Stimulated activated CD8-positive, alpha-beta memory T cell treated with anti-CD3 and anti-CD28 coated beads, Interleukin-12 subunit alpha, Interleukin-12 subunit beta, amount 100 ng/mL, for 4 hours (primary cell): ENCODE results near the gene HADHB.
"Not testable (repeated sequence)": the region's sequence is repeated elsewhere in the genome, so short reads cannot be mapped to it uniquely, and the experiment has no call there.

Source experiments
- DNase-seq: peaks from one replicate; pipeline ENCODE4 v3.0.0-alpha.2; 2020; ENCODE audit warnings: low read depth

Gene HADHB

DNA sequence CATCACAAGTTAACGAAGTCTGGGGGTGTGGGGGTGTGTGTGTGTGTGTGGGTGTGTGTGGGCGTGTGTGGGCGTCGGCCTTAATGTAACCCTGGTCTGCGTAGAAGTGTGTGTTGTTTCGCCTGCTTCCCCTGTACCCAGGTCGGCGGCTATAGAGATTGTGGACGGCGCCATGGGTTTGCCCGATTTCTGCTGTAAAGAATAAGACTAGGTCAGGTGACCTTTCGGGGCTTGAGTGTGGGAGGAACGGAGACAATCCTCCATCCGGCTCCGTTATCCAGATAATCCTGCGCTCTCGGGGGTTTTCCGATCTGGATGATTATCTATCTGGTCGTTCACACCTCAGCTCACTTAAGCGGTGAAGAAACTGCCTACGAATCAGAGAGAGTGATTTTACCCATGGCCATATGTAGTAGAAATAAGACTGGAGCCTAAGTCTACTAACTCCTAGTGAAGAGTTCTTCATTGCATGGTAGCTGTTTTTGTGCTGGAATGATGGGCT, 543 bp downstream of the HADHB start:
- peak; percentile 32 for DNase-seq

DNA sequence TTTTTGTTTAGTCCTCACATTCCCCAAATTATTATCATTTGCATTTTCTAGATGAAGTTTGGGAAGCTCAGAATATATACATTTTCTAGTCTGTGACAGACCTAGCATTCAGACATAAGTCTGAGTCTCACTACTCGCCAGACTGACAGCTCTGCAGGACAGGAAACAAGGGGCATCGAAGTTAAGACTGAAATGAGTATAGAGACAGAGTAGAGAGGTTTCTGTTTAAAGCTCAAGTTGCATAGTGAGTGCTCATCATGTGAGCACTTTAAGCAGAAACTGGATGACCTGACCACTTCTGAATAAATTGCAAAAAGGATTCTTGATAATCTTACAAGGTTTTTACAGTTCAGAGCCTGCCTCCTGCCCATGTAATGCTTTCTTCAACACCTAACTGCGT, 1.1 kb downstream of the HADHB start:
- no peak for DNase-seq

DNA sequence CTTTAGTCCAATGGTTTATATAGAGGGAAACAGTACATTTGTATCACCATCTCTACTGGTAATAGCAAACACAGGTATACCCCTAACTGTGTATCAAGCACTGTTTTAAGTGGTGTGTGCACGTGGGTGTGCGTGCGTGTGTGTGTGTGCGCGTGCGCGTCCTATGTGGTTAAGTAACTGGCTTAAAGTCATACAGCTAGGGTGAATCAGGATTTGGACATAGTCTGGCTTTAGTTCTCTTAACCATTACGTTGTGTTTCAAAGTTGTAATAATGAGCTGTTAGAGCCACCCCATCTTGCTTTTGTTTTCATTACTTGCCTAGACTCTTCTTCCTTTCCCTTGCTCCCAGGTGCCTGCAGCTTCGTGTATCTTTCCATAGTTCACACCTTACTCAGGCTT, 2.1 kb downstream of the HADHB start:
- DNase-seq, result no peak

DNA sequence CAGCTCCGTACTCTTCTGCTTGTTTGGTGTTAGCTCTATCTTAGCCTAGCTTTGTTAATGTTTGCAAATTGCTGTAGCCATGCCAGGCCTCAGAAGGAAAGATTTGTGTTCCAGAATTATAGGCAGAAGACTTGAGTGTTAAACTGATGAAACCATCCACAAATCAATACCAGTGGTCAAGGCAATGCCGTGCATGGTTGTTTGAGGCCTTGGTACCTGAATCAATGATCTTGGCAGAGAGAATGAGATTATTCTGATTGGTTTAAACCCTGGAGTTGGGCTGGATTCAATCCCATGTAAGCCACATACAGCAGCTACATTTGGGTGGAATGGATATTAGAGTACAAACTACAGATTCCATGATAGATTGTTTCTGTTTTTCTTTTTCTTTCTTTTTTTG, 4.9 kb downstream of the HADHB start:
- DNase-seq, result no peak

DNA sequence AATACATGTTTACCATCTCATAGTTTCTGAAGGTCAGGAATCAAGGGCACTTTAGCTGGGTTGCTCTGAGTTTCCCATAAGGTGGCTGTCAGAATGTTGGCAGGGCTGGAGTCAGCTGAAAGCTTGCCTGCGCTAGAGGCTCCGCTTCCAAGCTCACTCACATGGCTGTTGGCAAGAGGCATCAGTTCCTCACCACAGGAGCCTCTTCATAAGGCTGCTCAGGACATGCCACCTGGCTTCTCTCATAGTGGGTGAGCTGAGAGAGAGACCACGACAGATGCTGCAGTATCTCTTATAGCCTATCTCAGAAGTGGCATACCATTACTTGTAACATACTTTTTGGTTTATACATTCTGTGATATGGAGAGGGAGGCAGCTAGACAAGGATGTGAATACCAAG, 7.2 kb downstream of the HADHB start:
- no peak for DNase-seq

DNA sequence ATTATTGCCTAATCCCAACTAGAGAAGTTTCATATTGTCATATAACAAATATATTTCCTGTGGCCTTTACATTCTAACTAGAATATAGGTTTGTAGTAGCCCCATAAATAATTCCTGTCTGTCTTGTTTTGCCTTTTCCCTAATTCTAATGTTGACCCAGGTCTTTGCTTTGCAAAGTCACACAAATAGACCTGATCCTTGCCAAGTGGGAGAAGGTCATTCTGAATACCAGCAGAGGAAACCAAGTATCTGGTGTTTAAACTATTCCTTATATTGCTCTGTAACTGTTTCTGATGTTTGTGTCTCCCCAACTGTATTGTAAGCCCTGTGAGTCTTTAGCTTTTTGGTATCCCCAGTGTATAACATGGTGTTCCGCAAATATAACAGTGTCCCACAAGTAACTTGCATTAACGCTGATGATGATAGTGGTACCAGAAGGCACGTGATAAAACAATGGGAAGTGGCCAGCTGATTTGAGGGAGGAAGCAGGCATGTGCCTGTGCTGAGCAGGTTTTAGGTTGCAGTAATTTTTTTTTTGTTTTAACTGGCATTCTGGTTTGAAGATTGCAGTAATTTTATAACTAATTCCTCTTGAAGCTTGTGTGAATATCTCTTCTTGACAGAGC, 11.1 kb downstream of the HADHB start:
- DNase-seq, result no peak

DNA sequence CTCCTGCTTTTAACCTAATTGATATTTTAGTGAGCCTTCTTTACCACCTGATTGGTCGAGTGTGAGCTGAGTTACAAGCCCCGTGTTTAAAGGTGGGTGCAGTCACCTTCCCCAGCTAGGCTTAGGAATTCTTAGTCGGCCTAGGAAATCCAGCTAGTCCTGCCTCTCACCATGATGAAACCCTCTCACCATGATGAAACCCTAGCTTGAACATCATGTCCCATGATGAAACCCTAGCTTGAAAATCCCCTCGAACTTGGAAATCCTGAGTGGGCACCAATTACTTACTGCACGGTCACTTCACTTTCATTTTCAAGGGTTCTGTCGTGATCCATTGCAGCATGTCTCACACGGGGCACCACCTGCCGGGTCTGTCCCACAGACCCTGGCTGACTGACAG, 14.1 kb downstream of the HADHB start:
- not testable (repeated sequence) for DNase-seq

DNA sequence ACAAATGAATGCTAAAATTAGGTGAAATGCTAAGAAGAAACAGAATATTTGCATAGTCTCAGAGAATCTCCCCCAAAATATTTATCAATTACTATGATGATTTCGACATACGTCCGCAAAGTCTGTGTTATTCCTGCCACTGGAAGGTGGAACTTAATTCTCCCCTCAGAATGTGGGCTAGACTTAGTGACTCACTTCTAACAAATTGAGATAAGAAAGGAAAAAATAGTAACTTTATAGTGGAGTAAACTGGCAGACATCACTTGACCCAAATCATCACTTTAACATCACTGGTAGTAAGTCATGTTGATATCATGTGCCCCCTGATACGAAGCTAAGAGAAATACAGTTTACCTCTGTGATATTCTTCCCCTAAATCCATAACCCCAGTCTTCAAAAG, 23.5 kb downstream of the HADHB start:
- no peak for DNase-seq

DNA sequence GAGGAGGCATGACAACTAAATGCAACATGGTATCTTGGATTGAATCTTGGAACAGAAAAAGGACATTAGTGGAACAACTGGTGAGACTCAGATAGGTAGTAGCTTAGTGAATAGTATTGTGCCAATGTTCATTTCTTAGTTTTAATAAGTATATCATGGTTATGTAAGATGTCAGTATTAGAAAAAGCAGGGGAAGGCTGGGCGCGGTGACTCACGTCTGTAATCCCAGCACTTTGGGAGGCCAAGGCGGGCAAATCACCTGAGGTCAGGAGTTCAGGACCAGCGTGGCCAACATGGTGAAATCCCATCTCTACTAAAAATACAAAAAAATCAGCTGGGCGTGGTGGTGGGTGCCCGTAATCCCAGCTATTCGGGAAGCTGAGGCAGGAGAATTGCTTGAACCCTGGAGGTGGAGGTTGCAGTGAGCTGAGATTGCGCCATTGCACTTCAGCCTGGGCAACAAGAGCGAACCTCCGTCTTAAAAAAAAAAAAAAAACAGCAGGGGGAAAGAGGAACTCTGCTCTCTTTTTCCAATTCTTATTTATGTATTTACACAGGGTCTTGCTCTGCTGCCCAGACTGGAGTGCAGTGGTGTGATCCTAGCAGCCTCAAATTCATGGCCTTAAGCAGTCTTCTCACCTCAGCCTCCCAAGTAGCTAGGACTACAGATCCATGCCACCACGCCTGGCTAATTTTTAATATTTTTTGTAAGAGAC, 24.1 kb downstream of the HADHB start:
- not testable (repeated sequence) for DNase-seq

DNA sequence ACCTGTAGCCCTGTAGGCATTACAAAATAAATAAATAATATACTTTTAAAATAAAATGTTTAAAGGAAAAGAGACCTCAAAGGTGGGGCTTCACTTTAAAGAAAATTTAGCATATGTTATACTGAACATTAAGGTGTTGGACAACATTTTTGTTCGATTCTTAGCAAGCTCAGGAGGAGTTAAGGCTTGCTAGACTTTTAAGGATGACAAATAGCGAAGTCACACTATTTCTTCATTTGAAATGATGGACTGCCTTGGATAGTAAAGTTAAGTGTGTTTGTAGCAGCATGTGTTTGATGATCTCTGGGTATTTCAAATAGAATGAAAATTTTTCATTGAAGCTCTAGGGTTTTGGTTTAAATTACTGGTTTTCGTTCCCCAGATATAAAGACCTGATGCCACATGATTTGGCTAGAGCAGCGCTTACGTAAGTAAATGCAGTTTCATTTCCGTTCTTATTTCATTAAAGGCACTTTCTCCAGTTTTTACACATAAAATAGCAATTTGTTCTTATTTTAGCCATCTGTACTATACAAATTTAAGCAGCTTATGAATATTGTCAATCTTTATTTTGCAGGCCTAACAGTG, 24.9 kb downstream of the HADHB start:
- no peak for DNase-seq

DNA sequence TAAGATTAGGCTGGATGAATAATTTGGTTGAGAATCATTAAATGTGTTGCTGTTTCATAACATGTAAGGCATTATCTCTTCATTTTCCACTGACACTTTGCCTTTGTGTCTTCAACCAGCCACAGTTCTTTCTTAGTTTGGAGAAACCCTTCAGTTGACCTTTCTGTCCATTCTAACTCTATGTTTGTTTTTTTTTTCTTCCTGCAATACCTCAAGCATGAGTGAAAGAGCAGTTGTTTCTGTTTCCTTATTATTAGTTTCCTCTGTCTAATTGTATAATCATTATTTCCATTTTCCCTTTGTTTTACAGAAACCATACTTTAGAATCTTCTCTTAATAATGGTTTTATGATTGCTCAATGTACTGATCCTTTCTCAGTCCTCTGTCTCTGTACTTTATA, 25.6 kb downstream of the HADHB start:
- no peak for DNase-seq

DNA sequence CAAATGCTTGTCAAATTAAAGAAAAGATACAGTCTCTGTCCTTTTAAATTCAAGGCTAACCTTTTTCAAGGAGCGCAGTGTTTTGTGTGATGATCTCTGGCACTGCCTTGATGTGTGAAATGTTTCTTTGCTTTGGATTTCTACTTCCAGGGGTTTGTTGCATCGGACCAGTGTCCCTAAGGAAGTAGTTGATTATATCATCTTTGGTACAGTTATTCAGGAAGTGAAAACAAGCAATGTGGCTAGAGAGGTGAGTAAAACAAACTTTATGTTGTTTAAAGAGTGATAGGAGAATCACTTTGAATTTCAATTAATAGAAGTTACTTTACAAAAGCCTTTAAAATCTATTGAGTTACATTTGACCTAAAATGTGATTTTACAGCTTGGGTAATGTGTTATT, 28.8 kb downstream of the HADHB start:
- no peak for DNase-seq

DNA sequence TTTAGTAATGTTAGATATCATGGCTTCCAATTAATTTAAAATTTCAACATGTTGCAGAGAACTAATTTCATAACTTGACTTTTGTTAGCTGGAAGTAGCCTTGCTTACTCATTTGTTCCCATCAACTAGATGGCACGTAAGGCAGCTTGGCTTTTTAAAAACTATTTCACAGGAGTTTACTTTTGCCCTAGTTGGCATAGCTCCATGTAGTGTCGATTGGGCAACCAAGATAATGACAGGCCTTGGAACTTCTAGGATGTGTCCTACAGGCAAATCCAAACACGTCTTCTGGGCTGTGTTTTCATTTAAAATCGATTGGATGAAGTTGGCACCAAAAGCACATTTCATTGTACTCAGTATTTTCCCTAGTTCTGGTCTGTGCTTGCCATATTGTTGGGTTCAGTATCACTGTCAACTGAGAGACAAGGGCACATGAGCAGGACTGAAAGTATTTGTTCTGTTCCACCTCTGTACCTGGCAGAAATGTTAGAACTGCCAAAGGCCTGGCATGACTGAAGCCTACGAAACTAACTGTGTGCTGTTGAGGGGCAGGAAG, 29.4 kb downstream of the HADHB start:
- no peak for DNase-seq

DNA sequence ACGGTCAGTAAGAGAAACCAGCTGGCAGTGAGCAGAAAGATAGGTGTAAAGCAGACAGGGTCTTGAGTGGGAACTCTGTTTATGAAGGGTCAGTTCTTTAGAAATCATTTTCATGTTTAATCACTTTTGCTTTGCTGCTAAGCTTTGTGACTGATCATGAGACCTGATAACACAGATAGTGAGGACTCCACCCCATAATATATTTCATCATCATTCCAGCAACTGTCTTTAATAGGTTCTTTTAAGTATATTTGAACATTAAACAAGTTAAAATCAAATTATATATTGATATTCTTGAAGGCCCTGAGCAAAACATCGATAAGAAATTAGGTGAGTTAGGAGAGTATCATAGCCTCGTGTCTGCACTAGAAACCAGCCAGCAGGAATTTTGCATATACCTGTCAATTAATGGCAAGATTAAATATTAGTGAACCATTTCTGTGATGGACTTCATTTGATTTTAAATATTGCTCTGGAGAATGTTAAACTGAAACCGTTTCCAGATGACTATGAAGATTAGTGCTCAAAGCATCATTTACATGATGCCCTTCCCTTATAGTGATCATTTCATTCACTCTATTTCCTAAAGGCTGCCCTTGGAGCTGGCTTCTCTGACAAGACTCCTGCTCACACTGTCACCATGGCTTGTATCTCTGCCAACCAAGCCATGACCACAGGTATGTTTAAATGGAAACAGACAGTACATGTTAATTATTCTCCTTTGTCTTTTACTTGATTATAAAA, 31.9 kb downstream of the HADHB start:
- DNase-seq, result no peak

DNA sequence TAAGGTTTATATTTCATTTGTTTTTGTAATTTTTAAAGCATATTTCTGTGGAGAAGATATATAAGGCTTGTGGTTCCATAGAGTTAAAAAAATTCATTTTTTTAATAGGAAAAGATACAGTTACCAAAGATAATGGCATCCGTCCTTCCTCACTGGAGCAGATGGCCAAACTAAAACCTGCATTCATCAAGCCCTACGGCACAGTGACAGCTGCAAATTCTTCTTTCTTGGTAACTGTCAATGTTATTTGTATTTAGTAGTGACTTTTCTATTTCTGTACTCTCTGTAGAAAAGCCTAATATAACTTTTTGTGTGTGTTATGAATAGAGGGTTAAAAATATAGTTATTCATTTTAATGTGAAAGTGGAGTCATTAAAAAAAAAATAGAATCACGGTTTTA, 35.1 kb downstream of the HADHB start:
- no peak for DNase-seq

DNA sequence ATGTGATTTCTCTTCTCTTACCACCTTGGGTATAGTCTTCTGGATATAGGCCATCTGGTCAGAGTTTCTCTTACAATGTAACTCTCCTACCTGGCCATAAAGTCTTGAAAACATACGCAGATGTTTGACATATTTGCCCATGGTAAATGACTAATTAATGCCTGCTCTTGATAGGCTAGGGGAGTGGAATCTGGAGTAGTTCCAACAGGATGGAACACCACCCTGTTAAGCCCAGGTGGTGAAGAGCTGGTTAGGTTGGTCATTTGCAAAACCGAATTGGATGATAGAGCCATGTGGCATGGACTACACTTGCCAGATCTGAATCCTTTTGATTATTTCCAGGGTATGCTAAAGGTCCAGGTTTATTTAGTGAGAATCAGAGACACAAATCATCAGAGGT, 36.5 kb downstream of the HADHB start:
- DNase-seq, result no peak

DNA sequence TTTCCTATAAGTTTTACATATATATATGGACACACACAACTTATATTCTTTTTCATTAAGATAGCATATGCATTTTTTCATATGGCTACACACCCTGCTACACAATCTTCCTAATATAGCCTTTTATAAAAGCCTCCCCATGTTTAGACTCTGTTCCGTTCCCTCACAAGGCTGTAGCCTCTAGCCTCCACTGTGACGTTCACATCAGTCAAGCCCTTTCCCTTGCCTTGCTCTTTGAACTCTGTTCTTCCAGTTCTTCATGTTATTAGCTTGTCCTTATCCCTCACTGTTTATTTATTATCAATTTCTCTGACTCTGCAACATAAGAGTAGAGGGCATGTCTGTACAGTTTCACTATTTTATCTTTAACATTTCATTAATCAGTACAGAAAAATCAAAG, 38.9 kb downstream of the HADHB start:
- DNase-seq, result no peak

DNA sequence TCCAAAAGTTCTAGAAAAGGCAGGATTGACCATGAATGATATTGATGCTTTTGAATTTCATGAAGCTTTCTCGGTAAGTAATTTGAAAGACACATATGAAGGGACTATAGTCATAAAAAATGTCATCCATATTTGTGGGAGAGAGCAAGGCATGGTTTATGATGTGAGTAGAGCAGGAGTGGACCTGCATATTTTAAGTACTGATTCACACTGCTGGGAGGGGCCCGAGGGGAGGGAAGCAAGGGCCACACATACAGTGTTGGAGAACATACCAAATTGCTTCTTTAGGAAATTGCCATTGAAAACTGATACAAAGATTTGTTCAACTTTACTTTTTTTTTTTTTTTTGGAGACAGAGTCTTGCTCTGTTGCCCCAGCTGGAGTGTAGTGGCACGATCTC, 39.4 kb downstream of the HADHB start:
- no peak for DNase-seq

DNA sequence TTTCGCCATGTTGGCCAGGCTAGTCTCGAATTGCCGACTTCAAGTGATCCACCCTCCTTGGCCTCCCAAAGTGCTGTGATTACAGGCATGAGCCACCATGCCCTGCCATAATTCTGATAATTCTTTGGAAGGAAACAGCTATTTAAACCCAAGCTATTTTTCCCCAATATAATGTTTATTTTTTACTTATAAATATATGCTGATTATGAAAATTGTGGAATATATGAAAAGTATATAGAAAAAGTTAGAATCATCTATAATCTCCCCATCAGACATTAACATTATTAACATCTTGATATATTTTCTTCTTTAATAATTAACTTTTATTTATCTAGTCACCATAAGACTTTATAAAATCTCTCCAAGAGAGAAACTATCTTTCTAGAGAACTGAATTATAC, 41.2 kb downstream of the HADHB start:
- no peak for DNase-seq

DNA sequence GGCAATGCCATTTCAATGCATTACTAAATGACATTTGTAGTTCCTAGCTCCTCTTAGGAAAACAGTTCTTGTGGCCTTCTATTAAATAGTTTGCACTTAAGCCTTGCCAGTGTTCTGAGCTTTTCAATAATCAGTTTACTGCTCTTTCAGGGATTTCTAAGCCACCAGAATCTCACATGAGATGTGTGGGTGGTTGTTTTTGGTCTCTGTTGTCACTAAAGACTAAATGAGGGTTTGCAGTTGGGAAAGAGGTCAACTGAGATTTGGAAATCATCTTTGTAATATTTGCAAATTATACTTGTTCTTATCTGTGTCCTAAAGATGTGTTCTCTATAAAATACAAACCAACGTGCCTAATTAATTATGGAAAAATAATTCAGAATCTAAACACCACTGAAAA, 45.3 kb downstream of the HADHB start:
- no peak for DNase-seq

DNA sequence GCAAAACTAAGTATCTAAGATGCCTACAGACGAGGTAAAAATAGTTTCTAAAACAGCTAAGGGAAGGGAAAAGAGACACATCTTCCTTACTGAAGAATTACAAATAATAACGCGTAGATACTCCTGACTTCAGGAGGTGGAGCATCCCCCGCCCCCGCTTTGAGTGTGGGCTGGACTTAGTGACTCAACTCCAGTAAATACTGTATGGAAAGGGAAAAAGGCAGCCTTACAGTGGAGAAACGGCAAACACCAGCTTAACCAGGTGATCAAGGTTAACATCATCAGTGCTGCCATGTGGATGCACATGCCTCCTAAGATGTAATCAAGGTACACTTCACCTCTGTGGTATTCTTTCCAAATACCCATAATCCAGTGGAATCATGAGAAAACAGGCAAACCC, 47.9 kb downstream of the HADHB start:
- no peak for DNase-seq

DNA sequence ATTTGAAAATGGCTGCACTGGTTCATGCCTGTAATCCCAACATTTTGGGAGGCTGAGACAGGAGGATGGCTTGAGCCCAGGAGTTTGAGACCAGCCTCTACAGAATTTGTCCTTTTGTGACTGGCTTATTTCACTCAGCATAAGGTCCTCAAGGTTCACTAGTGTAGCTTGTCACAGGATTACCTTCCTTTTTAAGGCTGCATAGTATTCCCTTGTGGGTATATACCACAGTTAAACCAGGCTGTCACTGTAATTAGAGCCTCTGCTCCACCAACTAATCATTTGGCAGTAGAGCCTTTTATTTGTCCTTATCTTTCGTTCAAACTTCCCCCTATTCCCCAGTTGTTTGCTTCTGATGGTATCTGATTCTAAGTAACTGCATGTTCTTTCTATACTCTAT, 50.8 kb downstream of the HADHB start:
- DNase-seq, result no peak

DNA sequence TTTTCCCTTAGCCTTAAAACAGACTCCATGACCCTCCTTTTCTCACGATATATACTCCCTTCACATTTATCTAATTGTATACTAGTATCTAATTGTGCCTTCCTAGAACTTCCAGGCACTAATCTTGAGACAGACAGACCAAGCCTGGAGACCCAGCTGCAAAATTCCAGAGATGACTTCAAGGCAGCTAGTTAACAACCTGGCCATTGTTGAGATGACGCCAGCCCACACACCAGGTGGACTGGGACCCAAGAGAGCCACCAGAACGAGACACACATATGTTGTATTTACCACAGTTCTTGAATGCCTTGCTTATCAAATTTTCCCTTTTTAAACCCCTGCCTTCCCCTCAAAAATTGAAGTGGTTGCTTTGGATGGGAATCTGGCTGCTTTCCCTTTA, 52.3 kb downstream of the HADHB start:
- no peak for DNase-seq
